Activated CD8-positive, alpha-beta T cell treated with anti-CD3 and anti-CD28 coated beads for 36 hours (primary cell): ENCODE data around the gene SYT6. TPM values are rescaled to one million over a fixed set of nuclear protein-coding genes. Genes with fewer than 3 reads are reported as not detected.

ENCODE experiments used
- ATAC-seq: fragments of 200-7000 bp; cut with Tn5 transposase; one replicate; pipeline ENCODE4 v1.10.0; 2021; ENCODE audit warnings: mild to moderate bottlenecking, moderate library complexity
- CTCF ChIA-PET: fragments of 350-600 bp; sonication (Branson Sonifier 250); formaldehyde crosslinking; loops from one replicate; lab custom pipeline; 2021; ENCODE audit warnings: antibody characterized with exemption; lab: Charles Lee
- POLR2A ChIA-PET: fragments of 350-600 bp; sonication (Branson Sonifier 250); formaldehyde crosslinking; loops from one replicate; lab custom pipeline; 2021; ENCODE audit warnings: antibody characterized with exemption; lab: Charles Lee
- DNase-seq: peaks from one replicate; pipeline ENCODE4 v3.0.0-alpha.2; 2020
- H3K27ac Mint-ChIP-seq: one replicate; pipeline ENCODE4 v1.8.0; 2021; ENCODE audit warnings: mild to moderate bottlenecking, mixed read lengths
- H3K27me3 Mint-ChIP-seq: one replicate; pipeline ENCODE4 v1.8.0; 2021; ENCODE audit warnings: mixed read lengths
- H3K36me3 Mint-ChIP-seq: one replicate; pipeline ENCODE4 v1.8.0; 2021; ENCODE audit warnings: low read depth, mixed read lengths
- H3K4me1 Mint-ChIP-seq: one replicate; pipeline ENCODE4 v1.8.0; 2021; ENCODE audit warnings: low read depth, mixed read lengths
- H3K4me3 Mint-ChIP-seq: one replicate; pipeline ENCODE4 v1.8.0; 2021; ENCODE audit warnings: mild to moderate bottlenecking, moderate library complexity, mixed read lengths
- H3K9me3 Mint-ChIP-seq: one replicate; pipeline ENCODE4 v1.8.0; 2021; ENCODE audit warnings: mixed read lengths
- CTCF ChIP-seq: fragments of 200-600 bp; IDR thresholded peaks from one replicate; pipeline ENCODE4 v1.8.0; 2022; ENCODE audit warnings: antibody characterized with exemption, mild to moderate bottlenecking
- intact Hi-C: fragments of 100-400 bp; cut with micrococcal nuclease; formaldehyde crosslinking; loops from one replicate; pipeline ENCODE4 v1.10.0; 2022
- total RNA-seq, 2 experiments: library from RNA; stranded (reverse); gene quantifications; one replicate each; pipeline ENCODE4 v1.2.3, GENCODE V29; 2021

The SYT6 gene
- total RNA-seq, 2 experiments from 2014 or later = not detected

GRCh38 chr1:114152089-114152507 is 1.6 kb downstream of the SYT6 start:
- intact Hi-C loops = no loop called here
- CTCF ChIA-PET = interaction anchor here (1.1 kb wide), 1 partner anchor 195 kb away, joined by 5 read pairs; no protein-coding TSS in a partner anchor
- no peak for ATAC-seq
- POLR2A ChIA-PET = interaction anchor here (1.3 kb wide), 1 partner anchor 21 kb away, joined by 3 read pairs; no protein-coding TSS in a partner anchor
- no peak for DNase-seq
- H3K27me3 Mint-ChIP-seq = peaks cover 56% of the 10 kb centered on the region
- TF ChIP-seq CTCF = no peak
- H3K9me3 Mint-ChIP-seq = no peaks in the 10 kb centered on the region
- H3K4me3 Mint-ChIP-seq = no peak overlapping the region
- no peaks in the 10 kb centered on the region for H3K36me3 Mint-ChIP-seq
- peaks cover 11% of the 10 kb centered on the region for H3K4me1 Mint-ChIP-seq
- H3K27ac Mint-ChIP-seq = no peak overlapping the region

GRCh38 chr1:114150016-114150415 is 3.7 kb downstream of the SYT6 start:
- no peak for ATAC-seq
- peaks cover 39% of the 10 kb centered on the region for H3K27me3 Mint-ChIP-seq
- CTCF ChIA-PET = interaction anchor here (1.2 kb wide), 1 partner anchor 15 kb away, joined by 3 read pairs; no protein-coding TSS in a partner anchor
- no peaks in the 10 kb centered on the region for H3K36me3 Mint-ChIP-seq
- DNase-seq = no peak
- H3K4me3 Mint-ChIP-seq = no peak overlapping the region
- POLR2A ChIA-PET = no interaction called here
- no peaks in the 10 kb centered on the region for H3K9me3 Mint-ChIP-seq
- no peak for TF ChIP-seq CTCF
- peaks cover 11% of the 10 kb centered on the region for H3K4me1 Mint-ChIP-seq
- H3K27ac Mint-ChIP-seq = no peak overlapping the region
- intact Hi-C loops = no loop called here

- ChIA-PET CTCF (no interaction called here), POLR2A (no interaction called here)
- peaks cover 3% of the 10 kb centered on the region for H3K4me1 Mint-ChIP-seq
- TF ChIP-seq CTCF = no peak
- no peaks in the 10 kb centered on the region for H3K9me3 Mint-ChIP-seq
- H3K36me3 Mint-ChIP-seq = no peaks in the 10 kb centered on the region
- ATAC-seq = no peak
- no peak for DNase-seq
- no peak overlapping the region for H3K4me3 Mint-ChIP-seq
- intact Hi-C loops = no loop called here
- H3K27ac Mint-ChIP-seq = no peak overlapping the region
- peaks cover 31% of the 10 kb centered on the region for H3K27me3 Mint-ChIP-seq
Measured at GRCh38 chr1:114149211-114149610, 4.5 kb downstream of the SYT6 start.

- H3K9me3 Mint-ChIP-seq = no peaks in the 10 kb centered on the region
- POLR2A ChIA-PET = interaction anchor here (0.6 kb wide), 1 partner anchor 819 kb away, joined by 3 read pairs; no protein-coding TSS in a partner anchor
- DNase-seq (no peak), ATAC-seq (no peak)
- H3K27me3 Mint-ChIP-seq = peaks cover 12% of the 10 kb centered on the region
- H3K4me3 Mint-ChIP-seq = no peak overlapping the region
- H3K27ac Mint-ChIP-seq = no peak overlapping the region
- no peaks in the 10 kb centered on the region for H3K4me1 Mint-ChIP-seq
- CTCF ChIA-PET = no interaction called here
- intact Hi-C loops = no loop called here
- H3K36me3 Mint-ChIP-seq = no peaks in the 10 kb centered on the region
- no peak for TF ChIP-seq CTCF
Measured at GRCh38 chr1:114145504-114146151, 8.0 kb downstream of the SYT6 start.

GRCh38 chr1:114144016-114144415 is 9.7 kb downstream of the SYT6 start:
- no peaks in the 10 kb centered on the region for H3K36me3 Mint-ChIP-seq
- ATAC-seq = no peak
- CTCF ChIA-PET = interaction anchor here (0.9 kb wide), 1 partner anchor 10 kb away, joined by 3 read pairs; the partner anchor contains the start of gene SYT6
- POLR2A ChIA-PET = no interaction called here
- no peaks in the 10 kb centered on the region for H3K4me1 Mint-ChIP-seq
- no peaks in the 10 kb centered on the region for H3K9me3 Mint-ChIP-seq
- DNase-seq = no peak
- H3K27ac Mint-ChIP-seq = no peak overlapping the region
- H3K27me3 Mint-ChIP-seq = peaks cover 5% of the 10 kb centered on the region
- intact Hi-C loops = no loop called here
- no peak overlapping the region for H3K4me3 Mint-ChIP-seq
- no peak for TF ChIP-seq CTCF
